ENCODE data around the gene KRTAP5-4. TPM values are rescaled to one million over a fixed set of nuclear protein-coding genes. Genes with fewer than 3 reads are reported as not detected.
"Not testable (repeated sequence)": the region's sequence is repeated elsewhere in the genome, so short reads cannot be mapped to it uniquely, and the experiment has no call there.

KRTAP5-4 gene
- total RNA-seq, 1 experiment from 2014 or later: not detected

- TF ChIP-seq POLR2AphosphoS5 (IDR thresholded peaks at IDR 0.05; ENCODE audit: low read depth, low read length) (no peak), CTCF (IDR thresholded peaks at IDR 0.05) (no peak), TCF7L2 (IDR thresholded peaks at IDR 0.05; ENCODE audit: low read depth, low read length) (no peak), SIN3A (IDR thresholded peaks at IDR 0.05; ENCODE audit: borderline replicate concordance, insufficient read depth, low read depth, low read length) (no peak), REST (IDR thresholded peaks at IDR 0.05; ENCODE audit: insufficient read depth in 1 of 2, low read depth in 2 of 2, low read length in 1 of 2) (no peak)
- Histone ChIP-seq H3K27me3 (ENCODE audit: control insufficient read depth, insufficient read depth, low read length) (0 out of 2 replicates have a peak, but pooled peaks cover 2% of the 10 kb centered on the region), H3K27ac (ENCODE audit: low read length) (no peak overlapping the region), H3K9me3 (ENCODE audit: control insufficient read depth, insufficient read depth, low read depth, low read length) (no peaks in the 10 kb centered on the region), H3K4me1 (ENCODE audit: control insufficient read depth, insufficient read depth, low read length) (no peaks in the 10 kb centered on the region), H3K36me3 (ENCODE audit: control insufficient read depth, insufficient read depth, low read length) (no peaks in the 10 kb centered on the region), H3K4me3 (ENCODE audit: low read depth in 2 of 2, low read length in 2 of 2) (no peak overlapping the region)
- no TSS peak for BruUV-seq (replicated peaks)
- in situ Hi-C loops (cut with HindIII; ENCODE audit: low pct_unique_long_range_greater_than_20kb, low sequenced_read_pairs): no loop called here
- ATAC-seq (0 out of 2 replicates have a peak, but pooled peaks have one; percentile 18), DNase-seq (ENCODE audit: low read depth, low spot score) (no peak)
- intact Hi-C loops (cut with micrococcal nuclease; ENCODE audit: unreplicated experiment): no loop called here
- ChIA-PET POLR2A (no interaction called here), CTCF (no interaction called here)
Measured at GRCh38 chr11:1667121-1667850, 45.3 kb upstream of the KRTAP5-4 start.

- DNase-seq (ENCODE audit: low read depth, low spot score): no peak
- intact Hi-C loops (cut with micrococcal nuclease; ENCODE audit: unreplicated experiment) (no loop called here), in situ Hi-C loops (cut with HindIII; ENCODE audit: low pct_unique_long_range_greater_than_20kb, low sequenced_read_pairs) (no loop called here)
- TF ChIP-seq SIN3A (IDR thresholded peaks at IDR 0.05; ENCODE audit: borderline replicate concordance, insufficient read depth, low read depth, low read length) (no peak), POLR2AphosphoS5 (IDR thresholded peaks at IDR 0.05; ENCODE audit: low read depth, low read length) (no peak), CTCF (IDR thresholded peaks at IDR 0.05) (no peak), TCF7L2 (IDR thresholded peaks at IDR 0.05; ENCODE audit: low read depth, low read length) (no peak), REST (IDR thresholded peaks at IDR 0.05; ENCODE audit: insufficient read depth in 1 of 2, low read depth in 2 of 2, low read length in 1 of 2) (no peak)
- ChIA-PET POLR2A (no interaction called here), CTCF (no interaction called here)
- H3K4me3 ChIP-seq (ENCODE audit: low read depth in 2 of 2, low read length in 2 of 2): no peak overlapping the region
- ATAC-seq: no peak
- no peaks in the 10 kb centered on the region for H3K4me1 ChIP-seq (ENCODE audit: control insufficient read depth, insufficient read depth, low read length)
- H3K36me3 ChIP-seq (ENCODE audit: control insufficient read depth, insufficient read depth, low read length): no peaks in the 10 kb centered on the region
- no TSS peak for BruUV-seq (replicated peaks)
- no peak overlapping the region for H3K27ac ChIP-seq (ENCODE audit: low read length)
- 0 out of 2 replicates have a peak, but pooled peaks cover 2% of the 10 kb centered on the region for H3K27me3 ChIP-seq (ENCODE audit: control insufficient read depth, insufficient read depth, low read length)
- no peaks in the 10 kb centered on the region for H3K9me3 ChIP-seq (ENCODE audit: control insufficient read depth, insufficient read depth, low read depth, low read length)
Measured at GRCh38 chr11:1665313-1665712, 43.4 kb upstream of the KRTAP5-4 start.

GRCh38 chr11:1662699-1663283, 40.9 kb upstream of the KRTAP5-4 start:
- H3K36me3 ChIP-seq (ENCODE audit: control insufficient read depth, insufficient read depth, low read length); BruUV-seq (replicated peaks); H3K4me1 ChIP-seq (ENCODE audit: control insufficient read depth, insufficient read depth, low read length); ATAC-seq; POLR2A ChIA-PET; H3K27me3 ChIP-seq (ENCODE audit: control insufficient read depth, insufficient read depth, low read length); DNase-seq (ENCODE audit: low read depth, low spot score); in situ Hi-C loops (cut with HindIII; ENCODE audit: low pct_unique_long_range_greater_than_20kb, low sequenced_read_pairs); H3K9me3 ChIP-seq (ENCODE audit: control insufficient read depth, insufficient read depth, low read depth, low read length); H3K4me3 ChIP-seq (ENCODE audit: low read depth in 2 of 2, low read length in 2 of 2); intact Hi-C loops (cut with micrococcal nuclease; ENCODE audit: unreplicated experiment); H3K27ac ChIP-seq (ENCODE audit: low read length): not testable (repeated sequence)
- CTCF ChIA-PET: interaction anchor here (0.6 kb wide), 1 partner anchor 16 kb away, joined by 3 read pairs; no protein-coding TSS in a partner anchor
